ENCODE measurements around the gene TAF11L10.

DNA sequence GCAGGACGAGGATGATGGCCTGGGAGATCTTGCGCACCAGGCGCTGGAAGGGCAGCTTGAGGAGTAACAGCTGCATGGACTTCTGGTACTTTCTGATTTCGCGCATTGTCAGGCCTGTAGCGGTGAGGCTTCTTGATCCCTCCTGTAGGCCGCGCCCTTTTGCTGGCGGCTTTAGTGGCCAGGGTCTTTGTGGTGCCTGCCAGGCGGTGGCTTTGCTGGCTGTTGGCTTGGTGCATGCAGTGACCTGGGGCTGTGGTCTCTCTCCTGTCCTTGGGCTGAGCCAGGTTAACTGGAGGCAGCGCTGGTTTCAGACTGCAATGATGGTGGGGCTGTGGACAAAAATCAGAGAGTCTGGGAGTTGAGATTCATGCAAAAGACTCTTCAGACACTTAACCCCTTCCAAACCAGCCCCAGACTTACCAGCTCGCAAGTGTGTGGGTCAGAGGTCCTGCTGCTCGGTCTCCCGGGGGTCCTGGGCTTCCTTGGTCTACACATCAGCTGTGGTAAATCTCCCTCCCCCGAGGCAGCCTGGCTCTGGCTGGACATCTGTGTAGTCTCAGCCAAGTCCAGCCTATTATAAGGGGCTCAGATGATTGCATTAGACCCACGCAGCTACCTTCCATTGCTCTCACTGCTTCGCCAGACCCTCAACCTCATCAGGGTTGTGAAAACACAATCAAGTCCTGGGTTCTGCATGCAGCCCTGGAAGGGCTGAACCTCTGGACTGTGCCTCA, 17.4 kb upstream of the TAF11L10 start:
- TF ChIP-seq, protein P1, sequence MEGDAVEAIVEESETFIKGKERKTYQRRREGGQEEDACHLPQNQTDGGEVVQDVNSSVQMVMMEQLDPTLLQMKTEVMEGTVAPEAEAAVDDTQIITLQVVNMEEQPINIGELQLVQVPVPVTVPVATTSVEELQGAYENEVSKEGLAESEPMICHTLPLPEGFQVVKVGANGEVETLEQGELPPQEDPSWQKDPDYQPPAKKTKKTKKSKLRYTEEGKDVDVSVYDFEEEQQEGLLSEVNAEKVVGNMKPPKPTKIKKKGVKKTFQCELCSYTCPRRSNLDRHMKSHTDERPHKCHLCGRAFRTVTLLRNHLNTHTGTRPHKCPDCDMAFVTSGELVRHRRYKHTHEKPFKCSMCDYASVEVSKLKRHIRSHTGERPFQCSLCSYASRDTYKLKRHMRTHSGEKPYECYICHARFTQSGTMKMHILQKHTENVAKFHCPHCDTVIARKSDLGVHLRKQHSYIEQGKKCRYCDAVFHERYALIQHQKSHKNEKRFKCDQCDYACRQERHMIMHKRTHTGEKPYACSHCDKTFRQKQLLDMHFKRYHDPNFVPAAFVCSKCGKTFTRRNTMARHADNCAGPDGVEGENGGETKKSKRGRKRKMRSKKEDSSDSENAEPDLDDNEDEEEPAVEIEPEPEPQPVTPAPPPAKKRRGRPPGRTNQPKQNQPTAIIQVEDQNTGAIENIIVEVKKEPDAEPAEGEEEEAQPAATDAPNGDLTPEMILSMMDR (optimal IDR thresholded peaks at IDR 0.05 in 1 of 3, IDR thresholded peaks at IDR 0.05 in 1 of 3, conservative IDR thresholded peaks at IDR 0.05 in 1 of 3; ENCODE audit: extremely low read depth in 1 of 3, insufficient read depth in 2 of 3, low read length in 3 of 3): no peak
- TF ChIP-seq EZH2 (IDR thresholded peaks at IDR 0.05; ENCODE audit: low read length): no peak

Data from keratinocyte (primary cell).